Measurements from ENCODE around the gene ZNF526. TPM values are rescaled to one million over a fixed set of nuclear protein-coding genes. Genes with fewer than 3 reads are reported as not detected.

The ZNF526 gene
- total RNA-seq, 3 donors from 2014 or later, result 4.0 to 6.9 (median 6.0) TPM

DNA sequence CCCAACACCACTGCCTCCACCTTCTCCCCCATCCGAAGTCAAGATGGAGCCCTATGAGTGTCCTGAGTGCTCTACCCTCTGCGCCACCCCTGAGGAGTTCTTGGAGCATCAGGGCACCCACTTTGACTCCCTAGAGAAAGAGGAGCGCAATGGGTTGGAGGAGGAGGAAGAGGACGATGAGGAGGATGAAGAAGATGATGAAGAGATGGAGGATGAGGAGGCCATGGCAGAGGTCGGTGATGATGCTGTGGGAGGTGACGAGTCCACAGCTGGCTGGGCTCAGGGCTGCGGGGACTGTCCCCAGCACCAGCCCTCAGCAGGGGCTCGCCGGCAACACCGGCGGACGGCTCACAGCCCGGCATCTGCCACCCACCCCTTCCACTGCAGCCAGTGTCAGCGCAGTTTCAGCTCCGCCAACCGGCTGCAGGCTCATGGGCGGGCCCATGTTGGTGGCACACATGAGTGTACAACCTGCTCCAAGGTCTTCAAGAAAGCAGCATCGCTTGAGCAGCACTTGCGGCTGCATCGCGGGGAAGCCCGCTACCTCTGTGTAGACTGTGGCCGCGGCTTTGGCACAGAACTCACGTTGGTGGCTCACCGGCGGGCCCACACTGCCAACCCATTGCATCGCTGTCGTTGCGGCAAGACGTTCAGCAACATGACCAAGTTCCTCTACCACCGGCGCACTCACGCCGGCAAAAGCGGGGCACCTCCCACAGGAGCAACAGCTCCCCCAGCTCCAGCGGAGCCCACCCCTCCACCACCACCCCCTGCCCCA, 5.0 kb downstream of the ZNF526 start:
- H3K4me1 ChIP-seq, result peaks cover 0 to 14% of the 10 kb centered on the region in 2 donors
- no peak overlapping the region for H3K4me3 ChIP-seq
- no peak for DNase-seq (ENCODE audit: low spot score in 2 of 2)
- no peak overlapping the region for H3K27ac ChIP-seq
- no peaks in the 10 kb centered on the region for H3K9me3 ChIP-seq
- H3K27me3 ChIP-seq, result no peaks in the 10 kb centered on the region
- H3K36me3 ChIP-seq, result peaks cover 10% of the 10 kb centered on the region
- TF ChIP-seq, protein P1, sequence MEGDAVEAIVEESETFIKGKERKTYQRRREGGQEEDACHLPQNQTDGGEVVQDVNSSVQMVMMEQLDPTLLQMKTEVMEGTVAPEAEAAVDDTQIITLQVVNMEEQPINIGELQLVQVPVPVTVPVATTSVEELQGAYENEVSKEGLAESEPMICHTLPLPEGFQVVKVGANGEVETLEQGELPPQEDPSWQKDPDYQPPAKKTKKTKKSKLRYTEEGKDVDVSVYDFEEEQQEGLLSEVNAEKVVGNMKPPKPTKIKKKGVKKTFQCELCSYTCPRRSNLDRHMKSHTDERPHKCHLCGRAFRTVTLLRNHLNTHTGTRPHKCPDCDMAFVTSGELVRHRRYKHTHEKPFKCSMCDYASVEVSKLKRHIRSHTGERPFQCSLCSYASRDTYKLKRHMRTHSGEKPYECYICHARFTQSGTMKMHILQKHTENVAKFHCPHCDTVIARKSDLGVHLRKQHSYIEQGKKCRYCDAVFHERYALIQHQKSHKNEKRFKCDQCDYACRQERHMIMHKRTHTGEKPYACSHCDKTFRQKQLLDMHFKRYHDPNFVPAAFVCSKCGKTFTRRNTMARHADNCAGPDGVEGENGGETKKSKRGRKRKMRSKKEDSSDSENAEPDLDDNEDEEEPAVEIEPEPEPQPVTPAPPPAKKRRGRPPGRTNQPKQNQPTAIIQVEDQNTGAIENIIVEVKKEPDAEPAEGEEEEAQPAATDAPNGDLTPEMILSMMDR (IDR thresholded peaks at IDR 0.05), result no peak
- no peak for TF ChIP-seq POLR2AphosphoS5 (IDR thresholded peaks at IDR 0.05)
- TF ChIP-seq POLR2A (IDR thresholded peaks at IDR 0.05), result no peak
- intact Hi-C loops (cut with DNase I; ENCODE audit: low total_unique reads), result no loop called here

DNA sequence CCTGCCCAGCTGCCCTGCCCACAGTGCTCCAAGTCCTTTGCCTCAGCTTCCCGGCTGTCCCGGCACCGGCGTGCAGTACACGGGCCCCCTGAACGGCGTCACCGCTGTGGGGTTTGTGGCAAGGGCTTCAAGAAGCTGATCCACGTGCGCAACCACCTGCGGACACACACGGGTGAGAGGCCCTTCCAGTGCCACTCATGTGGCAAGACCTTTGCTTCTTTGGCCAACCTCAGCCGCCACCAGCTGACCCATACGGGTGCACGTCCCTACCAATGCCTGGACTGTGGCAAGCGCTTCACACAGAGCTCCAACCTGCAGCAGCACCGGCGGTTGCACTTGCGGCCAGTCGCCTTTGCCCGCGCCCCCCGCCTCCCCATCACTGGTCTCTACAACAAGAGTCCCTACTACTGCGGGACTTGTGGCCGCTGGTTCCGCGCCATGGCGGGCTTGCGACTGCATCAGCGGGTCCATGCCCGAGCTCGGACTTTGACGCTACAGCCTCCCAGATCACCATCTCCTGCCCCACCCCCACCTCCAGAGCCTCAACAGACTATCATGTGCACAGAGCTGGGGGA, 5.7 kb downstream of the ZNF526 start:
- Histone ChIP-seq H3K36me3 (peaks cover 10% of the 10 kb centered on the region), H3K27me3 (no peaks in the 10 kb centered on the region), H3K4me1 (peaks cover 0 to 11% of the 10 kb centered on the region in 2 donors), H3K9me3 (no peaks in the 10 kb centered on the region), H3K27ac (no peak overlapping the region), H3K4me3 (no peak overlapping the region)
- intact Hi-C loops (cut with DNase I; ENCODE audit: low total_unique reads), result no loop called here
- TF ChIP-seq POLR2AphosphoS5 (IDR thresholded peaks at IDR 0.05) (no peak), POLR2A (IDR thresholded peaks at IDR 0.05) (no peak)
- TF ChIP-seq, protein P1 (IDR thresholded peaks at IDR 0.05), result no peak
- DNase-seq (ENCODE audit: low spot score in 2 of 2), result no peak

DNA sequence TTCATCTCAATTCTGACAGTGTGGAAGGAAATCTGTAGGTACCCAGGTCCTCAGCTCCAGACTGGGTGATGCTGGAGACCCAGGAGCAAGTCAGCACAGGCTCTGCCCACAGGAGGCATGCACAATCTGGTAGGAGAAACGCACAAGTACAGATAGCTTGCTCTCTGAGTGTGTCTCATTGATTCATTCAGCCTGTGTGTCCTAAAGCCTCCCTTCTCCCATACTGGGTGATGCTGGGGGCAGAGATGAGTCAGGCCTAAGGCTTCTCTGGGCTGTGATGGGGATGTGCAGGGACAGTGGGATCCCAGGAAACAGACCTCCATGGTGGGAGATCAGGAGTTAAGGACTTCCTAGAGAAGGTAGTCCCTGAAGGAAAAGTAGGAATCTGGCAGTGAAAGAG, 6.8 kb downstream of the ZNF526 start:
- intact Hi-C loops (cut with DNase I; ENCODE audit: low total_unique reads), result no loop called here
- Histone ChIP-seq H3K4me1 (no peaks in the 10 kb centered on the region), H3K27me3 (no peaks in the 10 kb centered on the region), H3K27ac (no peak overlapping the region), H3K9me3 (no peaks in the 10 kb centered on the region), H3K36me3 (peaks cover 10% of the 10 kb centered on the region), H3K4me3 (no peak overlapping the region)
- no peak for DNase-seq (ENCODE audit: low spot score in 2 of 2)
- TF ChIP-seq, protein P1 (IDR thresholded peaks at IDR 0.05), result no peak
- TF ChIP-seq POLR2AphosphoS5 (IDR thresholded peaks at IDR 0.05) (no peak), POLR2A (IDR thresholded peaks at IDR 0.05) (no peak)

DNA sequence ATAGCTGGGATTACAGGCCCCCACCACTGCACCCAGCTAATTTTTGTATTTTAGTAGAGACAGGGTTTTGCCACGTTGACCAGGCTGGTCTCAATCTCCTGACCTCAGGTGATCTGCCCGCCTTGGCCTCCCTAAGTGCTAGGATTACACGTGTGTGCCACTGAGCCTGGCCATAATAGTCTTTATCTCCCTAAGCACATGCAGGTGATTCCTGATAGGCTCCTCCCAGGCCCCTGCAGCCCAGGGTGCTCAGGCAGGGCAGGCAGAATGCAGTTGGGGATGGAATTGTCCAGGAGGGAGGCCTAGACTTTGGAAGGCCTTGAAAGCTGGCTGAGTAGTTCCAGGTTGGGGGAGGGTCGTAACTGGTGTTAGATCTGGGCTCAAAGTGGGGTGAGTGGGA, 8.5 kb downstream of the ZNF526 start:
- Histone ChIP-seq H3K4me3 (no peak overlapping the region), H3K4me1 (no peaks in the 10 kb centered on the region), H3K36me3 (peaks cover 10% of the 10 kb centered on the region), H3K9me3 (no peaks in the 10 kb centered on the region), H3K27me3 (no peaks in the 10 kb centered on the region), H3K27ac (no peak overlapping the region)
- TF ChIP-seq, protein P1 (IDR thresholded peaks at IDR 0.05), result no peak
- TF ChIP-seq POLR2AphosphoS5 (IDR thresholded peaks at IDR 0.05), result no peak
- no peak for TF ChIP-seq POLR2A (IDR thresholded peaks at IDR 0.05)
- DNase-seq (ENCODE audit: low spot score in 2 of 2), result no peak
- intact Hi-C loops (cut with DNase I; ENCODE audit: low total_unique reads), result no loop called here

DNA sequence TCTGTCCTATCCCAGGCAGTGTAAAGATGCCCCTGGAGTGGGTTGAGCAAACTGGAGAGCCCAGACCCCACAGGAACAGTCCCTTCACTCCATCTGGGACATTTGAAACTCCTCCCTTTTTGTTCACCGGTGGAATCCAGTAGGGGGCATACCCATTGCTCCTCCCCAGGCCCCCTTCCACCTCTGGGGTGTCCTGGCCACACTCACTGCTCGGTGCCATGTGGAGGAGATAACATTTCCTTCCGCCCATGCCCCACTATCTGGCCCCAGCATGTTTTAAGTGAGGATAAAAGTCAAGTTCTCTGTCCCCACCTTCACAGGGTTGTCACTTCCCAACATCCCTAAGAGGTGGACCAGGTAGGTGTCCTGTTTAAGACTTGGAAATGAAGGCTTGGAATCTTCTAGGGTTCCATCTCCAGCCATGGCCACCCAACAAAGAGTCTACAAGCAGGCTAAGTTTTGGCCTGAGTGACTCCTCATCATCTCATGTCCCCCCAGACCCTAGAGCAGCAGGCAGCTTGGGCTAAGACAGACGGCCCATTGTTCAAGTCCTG, 9.3 kb downstream of the ZNF526 start:
- DNase-seq (ENCODE audit: low spot score in 2 of 2), result no peak
- H3K36me3 ChIP-seq, result peaks cover 9% of the 10 kb centered on the region
- TF ChIP-seq, protein P1 (IDR thresholded peaks at IDR 0.05), result no peak
- TF ChIP-seq POLR2AphosphoS5 (IDR thresholded peaks at IDR 0.05), result no peak
- TF ChIP-seq POLR2A (IDR thresholded peaks at IDR 0.05), result no peak
- H3K27ac ChIP-seq, result peak overlapping the region in 1 of 2 donors; percentile 38
- no peak overlapping the region for H3K4me3 ChIP-seq
- no peaks in the 10 kb centered on the region for H3K27me3 ChIP-seq
- no peaks in the 10 kb centered on the region for H3K4me1 ChIP-seq
- no peaks in the 10 kb centered on the region for H3K9me3 ChIP-seq
- intact Hi-C loops (cut with DNase I; ENCODE audit: low total_unique reads), result no loop called here
